MV-4-11 (cell line): ENCODE data around the gene RFPL3.
"Not testable (repeated sequence)": the region's sequence is repeated elsewhere in the genome, so short reads cannot be mapped to it uniquely, and the experiment has no call there.

Experiments
- DNase-seq: peaks from one replicate; lab custom pipeline; 2025; lab: John Stamatoyannopoulos, UW

The RFPL3 gene

GRCh38 chr22:32357567-32357966, at the start of gene RFPL3:
Gene RFPL3 (plus strand): TSS chr22:32357867. CDS start chr22:32358072, 205 bp downstream.
- not testable (repeated sequence) for DNase-seq

- DNase-seq = no peak
These were observed 49.5 kb upstream of the RFPL3 start for GRCh38 chr22:32308191-32308590.

- no peak for DNase-seq
These were observed 48.7 kb upstream of the RFPL3 start for GRCh38 chr22:32308934-32309333.

- no peak for DNase-seq
These were observed 47.9 kb upstream of the RFPL3 start for GRCh38 chr22:32309585-32310251.

GRCh38 chr22:32310777-32311176, 46.9 kb upstream of the RFPL3 start:
- DNase-seq = no peak

GRCh38 chr22:32311551-32312071, 46.1 kb upstream of the RFPL3 start:
- DNase-seq = no peak

- DNase-seq = no peak
These were observed 44.9 kb upstream of the RFPL3 start for GRCh38 chr22:32312748-32313147.

GRCh38 chr22:32313532-32313931, 44.1 kb upstream of the RFPL3 start:
- no peak for DNase-seq

- no peak for DNase-seq
These were observed 40.1 kb upstream of the RFPL3 start for GRCh38 chr22:32317524-32317923.

- no peak for DNase-seq
These were observed 39.3 kb upstream of the RFPL3 start for GRCh38 chr22:32318361-32318760.

- no peak for DNase-seq
These were observed 37.7 kb upstream of the RFPL3 start for GRCh38 chr22:32319861-32320406.

- DNase-seq = no peak
These were observed 34.7 kb upstream of the RFPL3 start for GRCh38 chr22:32322986-32323385.

GRCh38 chr22:32323513-32324164, 34.0 kb upstream of the RFPL3 start:
- no peak for DNase-seq

GRCh38 chr22:32324505-32325415, 32.9 kb upstream of the RFPL3 start:
- DNase-seq = no peak

GRCh38 chr22:32325416-32325801, 32.3 kb upstream of the RFPL3 start:
- no peak for DNase-seq

- no peak for DNase-seq
These were observed 31.8 kb upstream of the RFPL3 start for GRCh38 chr22:32325811-32326237.

GRCh38 chr22:32326647-32327046, 31.0 kb upstream of the RFPL3 start:
- no peak for DNase-seq

- DNase-seq = no peak
These were observed 30.6 kb upstream of the RFPL3 start for GRCh38 chr22:32327066-32327465.

- DNase-seq = no peak
These were observed 30.0 kb upstream of the RFPL3 start for GRCh38 chr22:32327596-32328171.

- no peak for DNase-seq
These were observed 29.1 kb upstream of the RFPL3 start for GRCh38 chr22:32328306-32329201.

- DNase-seq = no peak
These were observed 28.4 kb upstream of the RFPL3 start for GRCh38 chr22:32329202-32329645.
